Measurements from ENCODE around the gene EYS.
A peak's percentile ranks its signal among the peaks of the same experiment; 100 is the strongest.

The EYS gene

DNA sequence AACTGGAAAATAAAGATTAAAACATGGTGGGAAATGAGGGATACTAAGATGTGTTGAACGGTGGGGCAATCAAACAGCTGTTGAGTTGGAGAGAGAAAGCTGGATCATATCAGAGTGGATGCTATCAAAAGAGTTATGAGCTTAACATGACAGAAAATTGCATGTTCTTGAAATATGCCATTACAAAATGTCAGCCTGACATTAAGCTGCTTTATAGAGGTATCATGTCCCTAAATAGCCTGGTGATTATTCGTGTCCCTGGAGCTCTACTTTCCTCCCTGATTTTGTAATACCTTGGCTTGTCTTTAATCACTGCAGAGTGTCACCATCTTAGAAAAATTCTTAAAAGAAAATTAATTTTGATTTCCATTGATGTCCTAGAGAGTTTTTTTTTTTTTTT lies 1848.3 kb downstream of the EYS start:
- no peak overlapping the region for H2BK12ac ChIP-seq (ENCODE audit: low read length in 2 of 2)

GRCh38 chr6:63856271-63856670 lies 1850.8 kb downstream of the EYS start:
- Histone ChIP-seq H2AFZ (ENCODE audit: low read depth, low read length) (no peak overlapping the region), H3K27me3 (ENCODE audit: control insufficient read depth in 1 of 2, insufficient read depth in 1 of 2, low read length in 2 of 2) (no peaks in the 10 kb centered on the region), H3K4ac (ENCODE audit: low read depth in 1 of 2, low read length in 2 of 2) (no peak overlapping the region), H3K4me3 (ENCODE audit: insufficient read depth in 1 of 2, low read depth in 1 of 2, low read length in 2 of 2) (no peak overlapping the region), H2AK5ac (ENCODE audit: low read length, severe bottlenecking) (no peak overlapping the region), H3K18ac (ENCODE audit: low read depth in 1 of 2, low read length in 2 of 2) (no peak overlapping the region), H3K4me2 (ENCODE audit: low read length, poor library complexity, severe bottlenecking) (no peak overlapping the region), H2BK120ac (ENCODE audit: low read depth, low read length) (no peak overlapping the region), H2BK12ac (ENCODE audit: low read length in 2 of 2) (no peak overlapping the region), H4K91ac (ENCODE audit: low read length) (no peak overlapping the region), H3K4me1 (ENCODE audit: control insufficient read depth, insufficient read depth, low read depth, low read length) (no peaks in the 10 kb centered on the region), H3K27ac (ENCODE audit: low read length, poor library complexity, severe bottlenecking) (no peak overlapping the region), H3K9ac (ENCODE audit: low read length) (no peak overlapping the region), H3K14ac (ENCODE audit: low read length in 2 of 2) (no peak overlapping the region), H3K36me3 (ENCODE audit: control insufficient read depth in 1 of 2, insufficient read depth in 2 of 2, low read depth in 1 of 2, low read length in 2 of 2) (no peaks in the 10 kb centered on the region), H4K8ac (ENCODE audit: low read length) (no peak overlapping the region), H2BK15ac (ENCODE audit: low read depth, poor library complexity, severe bottlenecking) (no peak overlapping the region), H3K9me3 (ENCODE audit: control insufficient read depth, low read length) (no peaks in the 10 kb centered on the region), H2BK5ac (ENCODE audit: low read depth, low read length, poor library complexity, severe bottlenecking) (no peak overlapping the region), H3K23ac (ENCODE audit: low read length in 2 of 2) (no peak overlapping the region), H3K79me1 (replicated peaks; ENCODE audit: low read length, poor library complexity, severe bottlenecking) (no peaks in the 10 kb centered on the region)
- 16% methylated on average over 1 of the region's 1 CpG for WGBS
- peak; percentile 43 for DNase-seq

More for the DNA sequence above, 1848.3 kb downstream of the EYS start:
- Histone ChIP-seq H3K18ac (ENCODE audit: low read depth in 1 of 2, low read length in 2 of 2) (no peak overlapping the region), H3K79me1 (replicated peaks; ENCODE audit: low read length, poor library complexity, severe bottlenecking) (no peaks in the 10 kb centered on the region), H3K4ac (ENCODE audit: low read depth in 1 of 2, low read length in 2 of 2) (no peak overlapping the region), H2AK5ac (ENCODE audit: low read length, severe bottlenecking) (no peak overlapping the region), H3K27ac (ENCODE audit: low read length, poor library complexity, severe bottlenecking) (no peak overlapping the region), H2AFZ (ENCODE audit: low read depth, low read length) (no peak overlapping the region), H3K9me3 (ENCODE audit: control insufficient read depth, low read length) (no peaks in the 10 kb centered on the region), H3K14ac (ENCODE audit: low read length in 2 of 2) (no peak overlapping the region), H3K23ac (ENCODE audit: low read length in 2 of 2) (no peak overlapping the region), H2BK120ac (ENCODE audit: low read depth, low read length) (no peak overlapping the region), H3K4me1 (ENCODE audit: control insufficient read depth, insufficient read depth, low read depth, low read length) (no peaks in the 10 kb centered on the region), H3K27me3 (ENCODE audit: control insufficient read depth in 1 of 2, insufficient read depth in 1 of 2, low read length in 2 of 2) (no peaks in the 10 kb centered on the region), H2BK5ac (ENCODE audit: low read depth, low read length, poor library complexity, severe bottlenecking) (no peak overlapping the region), H3K4me3 (ENCODE audit: insufficient read depth in 1 of 2, low read depth in 1 of 2, low read length in 2 of 2) (no peak overlapping the region), H4K91ac (ENCODE audit: low read length) (no peak overlapping the region), H2BK15ac (ENCODE audit: low read depth, poor library complexity, severe bottlenecking) (no peak overlapping the region), H3K4me2 (ENCODE audit: low read length, poor library complexity, severe bottlenecking) (no peak overlapping the region), H4K8ac (ENCODE audit: low read length) (no peak overlapping the region), H3K9ac (ENCODE audit: low read length) (no peak overlapping the region), H3K36me3 (ENCODE audit: control insufficient read depth in 1 of 2, insufficient read depth in 2 of 2, low read depth in 1 of 2, low read length in 2 of 2) (no peaks in the 10 kb centered on the region)
- no peak for DNase-seq
- WGBS = 87% methylated on average over 2 of the region's 2 CpGs

- Histone ChIP-seq H2AFZ (ENCODE audit: low read depth, low read length) (no peak overlapping the region), H3K36me3 (ENCODE audit: control insufficient read depth in 1 of 2, insufficient read depth in 2 of 2, low read depth in 1 of 2, low read length in 2 of 2) (no peaks in the 10 kb centered on the region), H2AK5ac (ENCODE audit: low read length, severe bottlenecking) (no peak overlapping the region), H2BK5ac (ENCODE audit: low read depth, low read length, poor library complexity, severe bottlenecking) (no peak overlapping the region), H3K9me3 (ENCODE audit: control insufficient read depth, low read length) (peaks cover 3% of the 10 kb centered on the region), H2BK15ac (ENCODE audit: low read depth, poor library complexity, severe bottlenecking) (no peak overlapping the region), H3K9ac (ENCODE audit: low read length) (no peak overlapping the region), H4K91ac (ENCODE audit: low read length) (no peak overlapping the region), H3K79me1 (replicated peaks; ENCODE audit: low read length, poor library complexity, severe bottlenecking) (no peaks in the 10 kb centered on the region), H3K4ac (ENCODE audit: low read depth in 1 of 2, low read length in 2 of 2) (no peak overlapping the region), H3K4me1 (ENCODE audit: control insufficient read depth, insufficient read depth, low read depth, low read length) (no peaks in the 10 kb centered on the region), H3K27me3 (ENCODE audit: control insufficient read depth in 1 of 2, insufficient read depth in 1 of 2, low read length in 2 of 2) (no peaks in the 10 kb centered on the region), H2BK12ac (ENCODE audit: low read length in 2 of 2) (no peak overlapping the region), H3K18ac (ENCODE audit: low read depth in 1 of 2, low read length in 2 of 2) (no peak overlapping the region), H3K14ac (ENCODE audit: low read length in 2 of 2) (no peak overlapping the region), H4K8ac (ENCODE audit: low read length) (no peak overlapping the region), H3K23ac (ENCODE audit: low read length in 2 of 2) (no peak overlapping the region), H3K4me3 (ENCODE audit: insufficient read depth in 1 of 2, low read depth in 1 of 2, low read length in 2 of 2) (no peak overlapping the region), H3K27ac (ENCODE audit: low read length, poor library complexity, severe bottlenecking) (no peak overlapping the region), H3K4me2 (ENCODE audit: low read length, poor library complexity, severe bottlenecking) (no peak overlapping the region), H2BK120ac (ENCODE audit: low read depth, low read length) (no peak overlapping the region)
- WGBS = 80% methylated on average over 1 of the region's 2 CpGs
- DNase-seq = peak; percentile 64
Measured at GRCh38 chr6:63844287-63844686, 1862.7 kb downstream of the EYS start.

DNA sequence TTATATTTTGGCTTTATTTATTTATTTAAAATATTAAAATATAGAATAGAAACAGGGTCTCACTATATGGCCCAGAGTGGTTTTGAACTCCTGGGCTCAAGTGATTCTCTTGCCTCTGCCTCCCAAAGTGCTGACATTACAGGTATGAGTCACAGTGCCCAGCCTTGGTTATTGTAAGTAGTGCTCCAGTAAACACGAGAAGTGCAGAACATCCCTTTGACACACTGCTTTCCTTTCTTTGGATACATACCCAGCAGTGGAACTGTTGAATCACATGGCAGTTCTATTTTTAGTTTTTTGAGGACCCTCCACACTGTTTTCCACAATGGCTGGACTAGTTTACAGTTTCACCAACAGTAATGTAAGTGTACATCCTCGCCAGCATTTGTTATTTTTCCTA lies 1867.5 kb downstream of the EYS start:
- Histone ChIP-seq H3K4me2 (ENCODE audit: low read length, poor library complexity, severe bottlenecking) (no peak overlapping the region), H3K9me3 (ENCODE audit: control insufficient read depth, low read length) (peaks cover 3% of the 10 kb centered on the region), H2AK5ac (ENCODE audit: low read length, severe bottlenecking) (no peak overlapping the region), H4K8ac (ENCODE audit: low read length) (no peak overlapping the region), H2BK15ac (ENCODE audit: low read depth, poor library complexity, severe bottlenecking) (no peak overlapping the region), H3K18ac (ENCODE audit: low read depth in 1 of 2, low read length in 2 of 2) (peak overlapping the region in 1 of 2 experiments; percentile 21), H4K91ac (ENCODE audit: low read length) (no peak overlapping the region), H3K14ac (ENCODE audit: low read length in 2 of 2) (no peak overlapping the region), H3K27me3 (ENCODE audit: control insufficient read depth in 1 of 2, insufficient read depth in 1 of 2, low read length in 2 of 2) (no peaks in the 10 kb centered on the region), H3K27ac (ENCODE audit: low read length, poor library complexity, severe bottlenecking) (no peak overlapping the region), H2BK5ac (ENCODE audit: low read depth, low read length, poor library complexity, severe bottlenecking) (no peak overlapping the region), H2BK12ac (ENCODE audit: low read length in 2 of 2) (no peak overlapping the region), H2BK120ac (ENCODE audit: low read depth, low read length) (no peak overlapping the region), H3K4me3 (ENCODE audit: insufficient read depth in 1 of 2, low read depth in 1 of 2, low read length in 2 of 2) (no peak overlapping the region), H3K4ac (ENCODE audit: low read depth in 1 of 2, low read length in 2 of 2) (no peak overlapping the region), H3K4me1 (ENCODE audit: control insufficient read depth, insufficient read depth, low read depth, low read length) (no peaks in the 10 kb centered on the region), H3K23ac (ENCODE audit: low read length in 2 of 2) (no peak overlapping the region), H3K36me3 (ENCODE audit: control insufficient read depth in 1 of 2, insufficient read depth in 2 of 2, low read depth in 1 of 2, low read length in 2 of 2) (no peaks in the 10 kb centered on the region), H3K9ac (ENCODE audit: low read length) (no peak overlapping the region), H2AFZ (ENCODE audit: low read depth, low read length) (no peak overlapping the region), H3K79me1 (replicated peaks; ENCODE audit: low read length, poor library complexity, severe bottlenecking) (no peaks in the 10 kb centered on the region)
- 9% methylated on average over 1 of the region's 2 CpGs for WGBS
- peak; percentile 91 for DNase-seq

Measured in mesenchymal stem cell (in vitro differentiated cells and primary cell).